K562 (cell line): ENCODE results near the gene ALG12. TPM values are rescaled to one million over a fixed set of nuclear protein-coding genes. Genes with fewer than 3 reads are reported as not detected.

Experiments
- ARNT ChIP-seq, 2 experiments: fragments of 450-650 bp; IDR thresholded peaks; 2 replicates each; pipeline ENCODE4 v1.6.1; 2016; ENCODE audit warnings: mild to moderate bottlenecking in 1 of 2
- KLF10 ChIP-seq: fragments of 250-450 bp; sonication (Bioruptor Pico); IDR thresholded peaks from 2 replicates; pipeline ENCODE4 v1.6.1; 2021; ENCODE audit warnings: matching md5 sums
- MAFK ChIP-seq: IDR thresholded peaks from 2 replicates; pipeline ENCODE4 v1.6.1; 2011; ENCODE audit warnings: low read length, improper control_type of control experiment
- TRIM24 ChIP-seq, 2 experiments: fragments of 450-650 bp; IDR thresholded peaks; 2 replicates each; pipeline ENCODE4 v1.6.1; 2016
- ZNF232 ChIP-seq: sonication (generic); formaldehyde crosslinking; IDR thresholded peaks from 2 replicates; pipeline ENCODE4 v1.8.0; 2022; ENCODE audit warnings: mild to moderate bottlenecking, missing genetic modification reagents
- polyA plus RNA-seq, 8 experiments: library from polyadenylated mRNA; depleted of rRNA in 4 of 8; stranded (reverse) in 5 of 8; unstranded in 3 of 8; fragments of >200 nt; fragmentation: Nextera tagmentation in 2 of 8; fragmentation: Illumina TruSeq in 1 of 8; extraction: Ambion mirVana in 2 of 8; extraction: Trizol in 1 of 8; gene quantifications; 2 replicates each; pipeline versions ENCODE4 v1.2.1 to v1.2.3, GENCODE V29; 2011 to 2014; ENCODE audit warnings: inconsistent platforms in 1 of 8, missing spikeins in 1 of 8
- total RNA-seq, 7 experiments: library from RNA; depleted of rRNA in 6 of 7; stranded (reverse); fragments of >200 nt in 6 of 7; fragmentation: Illumina TruSeq in 2 of 7; extraction: Trizol in 2 of 7; gene quantifications; 2 replicates each; pipeline versions ENCODE4 v1.2.1 to v1.2.3, GENCODE V29; 2011 to 2021; ENCODE audit warnings: low replicate concordance in 1 of 7
- TF ChIP-seq, protein P1 (sequence below): fragments of 250-450 bp; sonication (Bioruptor Pico); IDR thresholded peaks from 2 replicates; pipeline ENCODE4 v1.8.0; 2021; ENCODE audit warnings: borderline replicate concordance, mild to moderate bottlenecking, moderate library complexity; ENCODE audit not compliant: poor library complexity, severe bottlenecking
- TF ChIP-seq, protein P2 (sequence below), 2 experiments: fragments of 200-800 bp in 1 of 2; sonication (Bioruptor generic) in 1 of 2; sonication (generic) in 1 of 2; formaldehyde crosslinking in 1 of 2; IDR thresholded peaks in 1 of 2; conservative IDR thresholded peaks in 1 of 2; 2 replicates each; pipeline versions ENCODE4 v1.5.0 to v1.6.1; 2016 to 2020; ENCODE audit warnings: missing compliant biosample characterization in 1 of 2, missing genetic modification characterization in 1 of 2, missing genetic modification reagents in 1 of 2
- TF ChIP-seq, protein P3 (sequence below), 2 experiments: fragments of 150-350 bp in 1 of 2; IDR thresholded peaks; 2 replicates each; pipeline ENCODE4 v1.6.1; 2012 to 2016; ENCODE audit warnings: low read depth in 2 of 2, low read length in 2 of 2, mild to moderate bottlenecking in 1 of 2, moderate library complexity in 1 of 2
- TF ChIP-seq, protein P4 (sequence below): fragments of 250-450 bp; sonication (Bioruptor Pico); IDR thresholded peaks from 2 replicates; pipeline ENCODE4 v1.8.0; 2021; ENCODE audit warnings: moderate library complexity, mild to moderate bottlenecking, inconsistent platforms
- TF ChIP-seq, protein P5 (sequence below): fragments of 250-450 bp; sonication (Bioruptor Pico); IDR thresholded peaks from 2 replicates; pipeline ENCODE4 v1.9.0; 2021; ENCODE audit warnings: mild to moderate bottlenecking

The ALG12 gene
- total and polyA plus RNA-seq, 9 of the 15 experiments (the other 6 are each of a cell fraction or from before 2014, with no cell fraction given): 0.20 to 8.5 (median 3.4) TPM

DNA sequence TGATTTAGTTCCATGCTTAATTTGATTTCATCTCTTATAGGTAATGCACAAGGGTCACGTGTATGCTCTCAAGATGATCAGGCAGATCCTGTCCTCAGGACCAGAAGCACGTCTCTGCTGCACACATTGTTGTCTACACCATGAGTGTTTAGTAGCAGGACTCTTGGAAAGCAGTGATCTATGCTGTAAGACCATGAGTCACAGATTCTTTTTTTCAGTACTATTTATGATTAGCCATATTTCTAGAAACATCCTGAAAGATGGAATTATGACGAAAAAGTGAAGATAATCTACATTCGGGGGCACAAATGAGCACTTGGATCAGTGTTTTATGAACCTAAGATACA, 35.0 kb downstream of the ALG12 start (continued):
- TF ChIP-seq MAFK: no peak
- TF ChIP-seq TRIM24 (IDR thresholded peaks at IDR 0.05): no peak
- TF ChIP-seq, protein P1, sequence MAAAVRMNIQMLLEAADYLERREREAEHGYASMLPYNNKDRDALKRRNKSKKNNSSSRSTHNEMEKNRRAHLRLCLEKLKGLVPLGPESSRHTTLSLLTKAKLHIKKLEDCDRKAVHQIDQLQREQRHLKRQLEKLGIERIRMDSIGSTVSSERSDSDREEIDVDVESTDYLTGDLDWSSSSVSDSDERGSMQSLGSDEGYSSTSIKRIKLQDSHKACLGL (CRISPR knock-in tag): no peak
- no peak for TF ChIP-seq ZNF232
- no peak for TF ChIP-seq KLF10
- TF ChIP-seq ARNT (IDR thresholded peaks at IDR 0.05): no peak
- TF ChIP-seq, protein P2, sequence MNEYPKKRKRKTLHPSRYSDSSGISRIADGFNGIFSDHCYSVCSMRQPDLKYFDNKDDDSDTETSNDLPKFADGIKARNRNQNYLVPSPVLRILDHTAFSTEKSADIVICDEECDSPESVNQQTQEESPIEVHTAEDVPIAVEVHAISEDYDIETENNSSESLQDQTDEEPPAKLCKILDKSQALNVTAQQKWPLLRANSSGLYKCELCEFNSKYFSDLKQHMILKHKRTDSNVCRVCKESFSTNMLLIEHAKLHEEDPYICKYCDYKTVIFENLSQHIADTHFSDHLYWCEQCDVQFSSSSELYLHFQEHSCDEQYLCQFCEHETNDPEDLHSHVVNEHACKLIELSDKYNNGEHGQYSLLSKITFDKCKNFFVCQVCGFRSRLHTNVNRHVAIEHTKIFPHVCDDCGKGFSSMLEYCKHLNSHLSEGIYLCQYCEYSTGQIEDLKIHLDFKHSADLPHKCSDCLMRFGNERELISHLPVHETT (CRISPR knock-in tag; conservative IDR thresholded peaks at IDR 0.05 in 1 of 2, IDR thresholded peaks at IDR 0.05 in 1 of 2): no peak
- TF ChIP-seq, protein P3, sequence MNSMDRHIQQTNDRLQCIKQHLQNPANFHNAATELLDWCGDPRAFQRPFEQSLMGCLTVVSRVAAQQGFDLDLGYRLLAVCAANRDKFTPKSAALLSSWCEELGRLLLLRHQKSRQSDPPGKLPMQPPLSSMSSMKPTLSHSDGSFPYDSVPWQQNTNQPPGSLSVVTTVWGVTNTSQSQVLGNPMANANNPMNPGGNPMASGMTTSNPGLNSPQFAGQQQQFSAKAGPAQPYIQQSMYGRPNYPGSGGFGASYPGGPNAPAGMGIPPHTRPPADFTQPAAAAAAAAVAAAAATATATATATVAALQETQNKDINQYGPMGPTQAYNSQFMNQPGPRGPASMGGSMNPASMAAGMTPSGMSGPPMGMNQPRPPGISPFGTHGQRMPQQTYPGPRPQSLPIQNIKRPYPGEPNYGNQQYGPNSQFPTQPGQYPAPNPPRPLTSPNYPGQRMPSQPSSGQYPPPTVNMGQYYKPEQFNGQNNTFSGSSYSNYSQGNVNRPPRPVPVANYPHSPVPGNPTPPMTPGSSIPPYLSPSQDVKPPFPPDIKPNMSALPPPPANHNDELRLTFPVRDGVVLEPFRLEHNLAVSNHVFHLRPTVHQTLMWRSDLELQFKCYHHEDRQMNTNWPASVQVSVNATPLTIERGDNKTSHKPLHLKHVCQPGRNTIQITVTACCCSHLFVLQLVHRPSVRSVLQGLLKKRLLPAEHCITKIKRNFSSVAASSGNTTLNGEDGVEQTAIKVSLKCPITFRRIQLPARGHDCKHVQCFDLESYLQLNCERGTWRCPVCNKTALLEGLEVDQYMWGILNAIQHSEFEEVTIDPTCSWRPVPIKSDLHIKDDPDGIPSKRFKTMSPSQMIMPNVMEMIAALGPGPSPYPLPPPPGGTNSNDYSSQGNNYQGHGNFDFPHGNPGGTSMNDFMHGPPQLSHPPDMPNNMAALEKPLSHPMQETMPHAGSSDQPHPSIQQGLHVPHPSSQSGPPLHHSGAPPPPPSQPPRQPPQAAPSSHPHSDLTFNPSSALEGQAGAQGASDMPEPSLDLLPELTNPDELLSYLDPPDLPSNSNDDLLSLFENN (IDR thresholded peaks at IDR 0.05; ENCODE audit: low read depth in 2 of 2, low read length in 2 of 2): no peak
- TF ChIP-seq, protein P4, sequence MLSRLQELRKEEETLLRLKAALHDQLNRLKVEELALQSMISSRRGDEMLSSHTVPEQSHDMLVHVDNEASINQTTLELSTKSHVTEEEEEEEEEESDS (CRISPR knock-in tag): no peak
- TF ChIP-seq, protein P5, sequence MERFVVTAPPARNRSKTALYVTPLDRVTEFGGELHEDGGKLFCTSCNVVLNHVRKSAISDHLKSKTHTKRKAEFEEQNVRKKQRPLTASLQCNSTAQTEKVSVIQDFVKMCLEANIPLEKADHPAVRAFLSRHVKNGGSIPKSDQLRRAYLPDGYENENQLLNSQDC (CRISPR knock-in tag): no peak
